Germinal center (tissue), 1 donor: ENCODE data around the gene DLG1.
"Not testable (repeated sequence)": the region's sequence is repeated elsewhere in the genome, so short reads cannot be mapped to it uniquely, and the experiment has no call there.

Source experiments
- DNase-seq: peaks from one replicate; pipeline ENCODE4 v3.0.0; 2012; ENCODE audit warnings: mixed read lengths, low spot score

DLG1 gene

DNA sequence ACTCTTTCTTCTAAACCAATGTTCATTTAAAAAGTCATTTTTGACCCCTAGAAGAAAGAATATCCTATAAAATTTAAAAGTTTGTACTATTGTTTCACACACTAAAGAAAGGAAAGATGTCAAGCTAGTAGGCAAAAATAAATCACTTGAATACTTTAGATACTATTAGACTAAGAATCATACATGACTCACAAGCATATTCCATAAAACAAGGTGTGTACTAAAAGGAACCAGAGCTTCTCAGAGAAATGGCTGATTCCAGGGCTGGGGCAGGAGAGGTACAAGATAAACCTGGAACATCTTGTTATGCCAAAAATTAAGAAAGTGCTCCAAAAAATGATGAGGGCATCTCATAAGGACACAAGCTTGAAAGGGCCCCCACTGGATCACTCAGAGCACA is 8.7 kb downstream of the DLG1 start:
- DNase-seq: no peak

GRCh38 chr3:197286678-197287077 is 11.7 kb downstream of the DLG1 start:
- DNase-seq: no peak

DNA sequence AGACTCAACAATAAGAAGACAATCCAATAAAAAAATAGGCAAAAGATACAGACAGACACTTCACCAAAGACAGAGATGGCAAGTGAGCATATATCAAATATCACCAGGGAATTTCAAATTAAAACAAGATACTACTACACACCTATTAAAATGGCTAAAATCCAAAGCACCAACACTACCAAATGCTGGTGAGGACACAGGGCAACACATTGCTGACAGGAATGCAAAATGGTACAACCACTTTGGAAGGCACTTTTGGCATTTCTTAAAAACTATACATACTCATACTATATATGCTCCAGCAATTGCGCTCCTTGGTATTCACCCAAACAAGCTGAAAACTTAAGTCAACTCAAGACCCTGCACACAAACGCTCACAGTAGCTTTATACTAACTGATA is 12.9 kb downstream of the DLG1 start:
- no peak for DNase-seq

DNA sequence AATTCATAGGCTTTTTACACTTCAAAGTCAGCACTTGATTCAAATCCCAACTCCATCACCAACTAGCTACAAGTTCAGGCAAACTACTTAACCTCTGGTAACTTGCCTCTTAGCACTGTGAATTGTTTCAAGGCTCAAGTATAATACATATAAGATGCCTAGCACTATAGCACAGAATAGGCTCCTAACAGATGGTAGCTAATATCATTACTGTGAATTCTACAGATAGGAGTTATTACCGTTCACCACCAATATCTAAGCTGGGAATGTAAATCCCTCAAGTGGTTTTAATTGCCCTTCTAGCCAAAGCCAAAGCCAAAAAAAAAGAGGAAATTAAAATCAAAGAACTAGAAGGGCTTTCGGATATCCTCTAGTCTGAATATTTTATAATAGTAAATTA is 15.4 kb downstream of the DLG1 start:
- DNase-seq: no peak

- no peak for DNase-seq
Observed at GRCh38 chr3:197281849-197282248, 16.6 kb downstream of the DLG1 start.

GRCh38 chr3:197280156-197280555 is 18.3 kb downstream of the DLG1 start:
- DNase-seq: no peak

GRCh38 chr3:197278933-197279332 is 19.5 kb downstream of the DLG1 start:
- no peak for DNase-seq

DNA sequence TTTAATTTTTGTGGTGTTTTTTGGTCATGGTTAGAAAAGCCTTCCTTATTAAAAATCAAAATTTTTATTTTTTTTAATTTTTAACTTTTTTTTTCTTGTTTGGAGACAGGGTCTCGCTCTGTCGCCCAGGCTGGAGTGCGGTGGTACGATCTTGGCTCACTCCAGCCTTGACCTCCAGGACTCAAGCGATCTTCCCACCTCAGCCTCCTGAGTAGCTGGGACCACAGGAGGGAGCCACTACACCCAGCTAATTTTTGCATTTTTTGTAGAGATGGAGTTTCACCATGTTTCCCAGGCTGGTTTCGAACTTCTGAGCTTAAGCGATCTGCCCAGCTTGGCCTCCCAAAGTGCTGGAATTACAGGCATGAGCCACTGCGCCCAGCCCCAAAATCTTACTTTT is 21.6 kb downstream of the DLG1 start:
- not testable (repeated sequence) for DNase-seq

DNA sequence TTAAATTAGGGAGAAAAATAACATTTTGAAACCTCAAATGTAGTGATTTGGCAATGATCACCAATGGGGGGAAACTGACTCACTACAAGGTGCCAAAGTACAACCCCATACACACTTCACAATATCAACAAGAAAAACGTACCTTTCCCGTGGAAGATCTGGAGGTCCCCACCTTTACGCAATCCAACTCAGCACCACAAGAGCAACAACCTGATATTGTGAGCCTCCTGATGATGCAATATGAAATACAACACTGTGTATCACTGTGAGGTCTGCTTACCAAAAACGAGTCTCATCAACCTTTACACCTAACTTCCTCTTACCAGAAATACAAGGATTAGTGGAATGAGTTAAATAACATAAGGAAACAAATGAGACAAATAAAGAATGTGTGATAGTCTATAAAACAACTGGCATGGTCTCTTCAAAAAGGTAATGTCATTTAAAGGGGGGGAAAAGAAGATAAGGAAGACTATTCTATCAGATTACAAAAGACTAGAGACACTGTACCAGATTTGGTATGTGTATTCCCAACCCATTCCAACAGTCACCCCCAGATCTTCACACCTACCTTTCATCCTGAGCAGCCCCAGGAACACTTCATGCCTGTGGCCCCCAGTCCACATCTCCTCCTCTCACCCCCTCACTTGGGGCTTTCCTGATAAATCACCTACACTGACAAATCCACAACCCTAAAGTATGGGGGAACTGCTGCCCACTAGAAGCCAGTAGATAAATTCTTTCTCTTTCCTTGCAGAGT is 27.7 kb downstream of the DLG1 start:
- DNase-seq: no peak

GRCh38 chr3:197269024-197269423 is 29.4 kb downstream of the DLG1 start:
- DNase-seq: no peak

GRCh38 chr3:197268294-197268693 is 30.1 kb downstream of the DLG1 start:
- DNase-seq: no peak

DNA sequence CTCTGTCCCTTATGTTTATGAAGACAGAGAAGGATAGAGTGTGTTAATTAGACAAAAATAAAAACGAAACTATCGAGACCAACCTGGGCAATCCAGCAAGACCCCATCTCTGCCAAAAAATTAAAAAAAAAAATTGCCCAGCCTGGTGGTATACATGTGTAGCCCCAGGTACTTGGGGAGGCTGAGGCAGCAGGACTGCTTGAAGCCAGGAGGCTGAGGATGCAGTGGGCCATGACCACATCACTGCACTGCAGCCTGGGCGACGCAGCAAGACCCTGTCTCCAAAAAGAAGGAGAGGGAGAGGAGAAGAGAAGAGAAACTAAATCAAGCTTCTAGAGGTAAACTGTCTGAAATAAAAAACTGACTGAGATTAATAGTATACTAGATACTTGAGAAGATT is 32.1 kb downstream of the DLG1 start:
- DNase-seq: no peak

DNA sequence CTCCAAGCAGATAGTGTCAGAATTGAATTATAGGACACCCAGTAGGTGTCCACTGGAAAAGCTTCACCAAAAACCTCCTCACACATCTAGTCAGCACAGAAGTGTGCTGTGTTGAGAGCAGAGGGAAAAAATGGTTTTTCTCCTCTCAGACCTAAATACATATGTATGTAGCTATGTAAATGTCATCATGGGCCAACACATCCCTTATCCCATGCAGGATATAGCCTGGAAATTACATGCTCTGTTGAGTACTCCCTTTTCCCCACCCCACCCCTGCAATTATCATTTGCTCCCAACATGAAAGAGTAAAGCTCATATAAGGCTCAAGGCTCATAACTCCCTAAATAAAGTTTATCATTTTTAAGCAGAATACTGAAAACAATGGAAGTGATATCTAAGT is 35.7 kb downstream of the DLG1 start:
- DNase-seq: no peak

DNA sequence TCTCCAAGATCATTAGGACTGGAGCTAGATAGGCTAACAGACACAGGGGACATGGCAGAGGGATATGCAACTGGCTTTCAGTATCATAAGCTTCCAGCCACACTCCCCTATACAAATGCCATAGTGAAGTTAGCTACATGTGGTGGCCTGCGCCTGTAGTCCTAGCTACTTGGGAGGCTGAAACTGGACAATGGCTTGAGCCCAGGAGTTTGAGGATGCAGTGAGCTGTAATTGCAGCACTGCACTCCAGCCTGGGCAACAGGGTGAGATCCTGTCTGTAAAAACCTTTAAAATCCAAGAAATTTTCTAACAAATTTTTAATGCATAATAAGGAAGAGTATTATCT is 37.3 kb downstream of the DLG1 start:
- DNase-seq: no peak

- no peak for DNase-seq
Observed at GRCh38 chr3:197260491-197261163, 37.8 kb downstream of the DLG1 start.

DNA sequence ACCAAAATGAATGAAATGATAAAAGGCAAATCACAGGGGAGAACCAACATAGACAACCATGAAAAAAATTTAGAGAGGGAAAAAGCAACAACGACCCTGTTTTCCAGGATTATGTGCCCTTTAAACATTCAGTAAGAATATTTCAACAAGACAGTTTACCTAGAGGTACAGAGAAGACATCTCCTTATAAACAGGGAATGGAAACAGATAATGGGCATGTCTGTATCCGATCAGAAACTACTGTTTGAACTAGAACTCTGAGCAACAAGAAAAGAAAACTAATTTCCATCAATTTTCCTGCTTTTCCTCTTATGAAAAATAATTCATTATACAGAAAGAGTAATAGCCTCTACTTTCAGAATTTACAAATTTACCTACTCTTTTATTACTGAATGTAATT is 39.3 kb downstream of the DLG1 start:
- no peak for DNase-seq

- DNase-seq: no peak
Observed at GRCh38 chr3:197258168-197258755, 40.1 kb downstream of the DLG1 start.

GRCh38 chr3:197257711-197258110 is 40.7 kb downstream of the DLG1 start:
- DNase-seq: no peak

- peak; percentile 16 for DNase-seq
Observed at GRCh38 chr3:197256836-197257444, 41.5 kb downstream of the DLG1 start.

GRCh38 chr3:197256104-197256503 is 42.3 kb downstream of the DLG1 start:
- DNase-seq: no peak

GRCh38 chr3:197253238-197253947 is 45.0 kb downstream of the DLG1 start:
- DNase-seq: no peak

DNA sequence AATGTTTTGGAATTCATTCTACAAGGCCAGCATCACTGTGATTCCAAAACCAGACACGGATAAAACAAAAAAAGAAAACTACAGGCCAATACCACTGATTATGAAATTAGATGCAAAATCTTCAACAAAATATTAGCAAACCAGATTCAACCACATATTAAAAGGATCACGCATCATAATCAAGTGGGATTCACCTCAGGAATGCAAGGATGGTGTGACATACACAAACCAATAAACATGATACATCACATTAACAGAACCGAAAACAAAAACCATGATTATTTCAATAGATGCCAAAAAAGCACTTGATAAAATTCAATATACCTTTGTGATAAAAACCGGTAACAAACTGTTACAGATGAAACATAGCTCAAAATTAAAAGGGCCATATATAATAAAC is 48.9 kb downstream of the DLG1 start:
- DNase-seq: no peak

DNA sequence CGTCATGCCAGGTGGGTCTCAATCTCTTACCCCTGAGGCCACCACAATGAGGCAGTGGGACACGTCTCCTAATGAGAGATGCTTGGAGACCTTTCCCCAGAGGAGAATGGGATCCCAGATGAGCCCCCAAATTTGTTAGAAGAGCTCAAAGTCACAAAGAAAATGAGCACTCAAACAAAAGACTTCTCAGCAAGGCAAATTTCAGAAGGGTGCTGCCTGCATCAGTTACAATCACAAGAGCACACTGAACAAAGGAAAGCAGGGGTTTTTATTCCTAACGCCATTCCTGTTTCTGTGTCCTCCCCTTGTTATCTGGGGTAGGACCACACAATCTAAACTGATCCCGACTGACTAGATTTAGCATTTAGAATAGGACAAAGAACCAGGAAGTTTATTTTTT is 50.1 kb downstream of the DLG1 start:
- no peak for DNase-seq
